ENCODE data around the gene KCP. TPM values are rescaled to one million over a fixed set of nuclear protein-coding genes. Genes with fewer than 3 reads are reported as not detected.

KCP gene
- polyA plus RNA-seq, 1 donor (not counting 4 experiments of a cell fraction or from before 2014, with no cell fraction given), result not detected

DNA sequence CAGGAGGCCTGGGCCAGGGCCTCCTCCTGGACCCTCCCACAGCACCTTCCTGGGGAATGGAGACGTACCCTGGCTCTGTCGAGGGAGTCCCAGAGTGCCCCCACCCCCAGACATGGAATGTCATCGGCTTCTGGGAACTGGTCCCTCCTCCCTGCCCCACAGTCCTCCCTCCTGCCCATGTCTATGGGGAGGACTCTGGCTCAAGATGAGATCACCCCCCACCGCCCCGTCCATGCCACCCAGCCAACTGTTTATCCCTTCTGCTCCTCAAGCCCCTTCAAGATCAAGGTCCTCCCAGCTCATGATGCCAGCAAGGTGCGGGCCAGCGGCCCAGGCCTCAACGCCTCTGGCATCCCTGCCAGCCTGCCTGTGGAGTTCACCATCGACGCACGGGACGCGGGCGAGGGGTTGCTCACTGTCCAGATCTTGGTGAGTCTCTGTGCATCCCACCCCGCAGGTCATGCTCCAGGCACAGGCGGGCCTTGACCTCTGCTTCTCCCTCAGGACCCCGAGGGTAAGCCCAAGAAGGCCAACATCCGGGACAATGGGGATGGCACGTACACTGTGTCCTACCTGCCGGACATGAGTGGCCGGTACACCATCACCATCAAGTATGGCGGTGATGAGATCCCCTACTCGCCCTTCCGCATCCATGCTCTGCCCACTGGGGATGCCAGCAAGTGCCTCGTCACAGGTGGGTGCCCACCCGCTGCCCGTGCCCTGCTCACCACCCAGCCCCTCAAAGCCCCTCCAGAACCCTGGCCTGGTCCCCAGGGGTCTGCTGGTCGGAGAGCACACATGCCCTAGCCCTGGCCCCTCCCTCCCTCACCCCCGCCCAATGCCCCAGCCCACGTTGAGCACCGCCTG is 62.0 kb downstream of the KCP start:
- TF ChIP-seq EZH2 (IDR thresholded peaks at IDR 0.05; ENCODE audit: low read length), result no peak
- TF ChIP-seq, protein P1, sequence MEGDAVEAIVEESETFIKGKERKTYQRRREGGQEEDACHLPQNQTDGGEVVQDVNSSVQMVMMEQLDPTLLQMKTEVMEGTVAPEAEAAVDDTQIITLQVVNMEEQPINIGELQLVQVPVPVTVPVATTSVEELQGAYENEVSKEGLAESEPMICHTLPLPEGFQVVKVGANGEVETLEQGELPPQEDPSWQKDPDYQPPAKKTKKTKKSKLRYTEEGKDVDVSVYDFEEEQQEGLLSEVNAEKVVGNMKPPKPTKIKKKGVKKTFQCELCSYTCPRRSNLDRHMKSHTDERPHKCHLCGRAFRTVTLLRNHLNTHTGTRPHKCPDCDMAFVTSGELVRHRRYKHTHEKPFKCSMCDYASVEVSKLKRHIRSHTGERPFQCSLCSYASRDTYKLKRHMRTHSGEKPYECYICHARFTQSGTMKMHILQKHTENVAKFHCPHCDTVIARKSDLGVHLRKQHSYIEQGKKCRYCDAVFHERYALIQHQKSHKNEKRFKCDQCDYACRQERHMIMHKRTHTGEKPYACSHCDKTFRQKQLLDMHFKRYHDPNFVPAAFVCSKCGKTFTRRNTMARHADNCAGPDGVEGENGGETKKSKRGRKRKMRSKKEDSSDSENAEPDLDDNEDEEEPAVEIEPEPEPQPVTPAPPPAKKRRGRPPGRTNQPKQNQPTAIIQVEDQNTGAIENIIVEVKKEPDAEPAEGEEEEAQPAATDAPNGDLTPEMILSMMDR (optimal IDR thresholded peaks at IDR 0.05 in 1 of 3, IDR thresholded peaks at IDR 0.05 in 1 of 3, conservative IDR thresholded peaks at IDR 0.05 in 1 of 3; ENCODE audit: extremely low read depth in 1 of 3, insufficient read depth in 2 of 3, low read length in 3 of 3), result no peak

DNA sequence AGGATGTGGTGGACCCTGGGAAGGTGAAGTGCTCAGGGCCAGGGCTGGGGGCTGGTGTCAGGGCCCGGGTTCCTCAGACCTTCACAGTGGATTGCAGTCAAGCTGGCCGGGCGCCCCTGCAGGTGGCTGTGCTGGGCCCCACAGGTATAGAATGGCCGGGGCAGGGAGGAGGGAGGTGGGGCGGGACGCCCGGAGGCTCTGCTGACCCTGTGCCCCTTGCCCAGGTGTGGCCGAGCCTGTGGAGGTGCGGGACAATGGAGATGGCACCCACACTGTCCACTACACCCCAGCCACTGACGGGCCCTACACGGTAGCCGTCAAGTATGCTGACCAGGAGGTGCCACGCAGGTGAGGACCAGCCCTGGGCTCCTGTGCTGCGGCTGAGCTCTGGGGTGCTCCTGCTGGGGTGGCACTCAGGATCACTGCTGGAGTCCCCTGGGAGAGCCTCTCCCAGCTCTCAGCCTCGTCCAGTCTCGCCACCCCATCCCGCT is 62.7 kb downstream of the KCP start:
- Histone ChIP-seq H3K36me3 (ENCODE audit: control insufficient read depth in 2 of 2, extremely low read depth in 1 of 2, insufficient read depth in 2 of 2, low read length in 2 of 2) (no peaks in the 10 kb centered on the region), H3K9me3 (ENCODE audit: control insufficient read depth, low read depth, low read length) (no peaks in the 10 kb centered on the region), H3K4me2 (ENCODE audit: control insufficient read depth, extremely low read depth, insufficient read depth, low read depth, low read length) (no peak overlapping the region), H3K4me3 (ENCODE audit: control insufficient read depth in 2 of 3, extremely low read depth in 1 of 3, insufficient read depth in 2 of 3, low read depth in 1 of 3, low read length in 3 of 3) (no peak overlapping the region), H2AFZ (ENCODE audit: control insufficient read depth, low read length) (no peak overlapping the region), H3K9me1 (ENCODE audit: control insufficient read depth, extremely low read depth, insufficient read depth, low read length) (no peaks in the 10 kb centered on the region), H3K79me2 (ENCODE audit: control insufficient read depth, insufficient read depth, low read length) (no peaks in the 10 kb centered on the region), H3K27me3 (ENCODE audit: control insufficient read depth, extremely low read depth, insufficient read depth, low read length) (no peaks in the 10 kb centered on the region), H3K27ac (ENCODE audit: control insufficient read depth, insufficient read depth, low read length) (no peak overlapping the region), H3K9ac (ENCODE audit: control insufficient read depth, extremely low read depth, insufficient read depth, low read length) (no peak overlapping the region), H4K20me1 (ENCODE audit: control insufficient read depth, extremely low read depth, insufficient read depth, low read length) (no peaks in the 10 kb centered on the region), H3K4me1 (ENCODE audit: control insufficient read depth, extremely low read depth, insufficient read depth, low read length) (no peaks in the 10 kb centered on the region)
- DNase-seq (ENCODE audit: low read depth, low spot score) (no peak), FAIRE-seq (no peak)
- TF ChIP-seq, protein P1 (optimal IDR thresholded peaks at IDR 0.05 in 1 of 3, IDR thresholded peaks at IDR 0.05 in 1 of 3, conservative IDR thresholded peaks at IDR 0.05 in 1 of 3; ENCODE audit: extremely low read depth in 1 of 3, insufficient read depth in 2 of 3, low read length in 3 of 3), result no peak
- no peak for TF ChIP-seq EZH2 (IDR thresholded peaks at IDR 0.05; ENCODE audit: low read length)
- dilution Hi-C loops (cut with MboI; ENCODE audit: extremely low pct_ligation_motif_present, low sequenced_read_pairs), result no loop called here

More for the DNA sequence above, 62.0 kb downstream of the KCP start:
- H3K27me3 ChIP-seq (ENCODE audit: control insufficient read depth, extremely low read depth, insufficient read depth, low read length), result no peaks in the 10 kb centered on the region
- no peak overlapping the region for H2AFZ ChIP-seq (ENCODE audit: control insufficient read depth, low read length)
- no peaks in the 10 kb centered on the region for H3K9me1 ChIP-seq (ENCODE audit: control insufficient read depth, extremely low read depth, insufficient read depth, low read length)
- H3K79me2 ChIP-seq (ENCODE audit: control insufficient read depth, insufficient read depth, low read length), result no peaks in the 10 kb centered on the region
- dilution Hi-C loops (cut with MboI; ENCODE audit: extremely low pct_ligation_motif_present, low sequenced_read_pairs), result no loop called here
- H3K9ac ChIP-seq (ENCODE audit: control insufficient read depth, extremely low read depth, insufficient read depth, low read length), result no peak overlapping the region
- no peak overlapping the region for H3K27ac ChIP-seq (ENCODE audit: control insufficient read depth, insufficient read depth, low read length)
- H3K4me2 ChIP-seq (ENCODE audit: control insufficient read depth, extremely low read depth, insufficient read depth, low read depth, low read length), result no peak overlapping the region
- H3K36me3 ChIP-seq (ENCODE audit: control insufficient read depth in 2 of 2, extremely low read depth in 1 of 2, insufficient read depth in 2 of 2, low read length in 2 of 2), result no peaks in the 10 kb centered on the region
- no peak overlapping the region for H3K4me3 ChIP-seq (ENCODE audit: control insufficient read depth in 2 of 3, extremely low read depth in 1 of 3, insufficient read depth in 2 of 3, low read depth in 1 of 3, low read length in 3 of 3)
- no peaks in the 10 kb centered on the region for H3K4me1 ChIP-seq (ENCODE audit: control insufficient read depth, extremely low read depth, insufficient read depth, low read length)
- no peaks in the 10 kb centered on the region for H4K20me1 ChIP-seq (ENCODE audit: control insufficient read depth, extremely low read depth, insufficient read depth, low read length)
- FAIRE-seq (no peak), DNase-seq (ENCODE audit: low read depth, low spot score) (no peak)
- H3K9me3 ChIP-seq (ENCODE audit: control insufficient read depth, low read depth, low read length), result no peaks in the 10 kb centered on the region

Measured in keratinocyte (primary cell).